PC-9 (cell line): ENCODE results near the gene EDNRB. TPM values are rescaled to one million over a fixed set of nuclear protein-coding genes. Genes with fewer than 3 reads are reported as not detected.

Experiments
- BruUV-seq: library from RNA; stranded (reverse); fragments of 400-500 nt; replicated peaks from 2 replicates; lab custom pipeline; 2021; lab: Mats Ljungman, UMichigan
- CTCF ChIA-PET: fragments of 300-600 bp; sonication (Branson Sonifier 250); formaldehyde crosslinking; loops from one replicate; lab custom pipeline; 2022; ENCODE audit warnings: antibody characterized with exemption; lab: Charles Lee
- POLR2A ChIA-PET: fragments of 300-600 bp; sonication (Branson Sonifier 250); formaldehyde crosslinking; loops from one replicate; lab custom pipeline; 2022; ENCODE audit warnings: antibody characterized with exemption; ENCODE audit not compliant: unreplicated experiment; lab: Charles Lee
- DNase-seq, 2 experiments: peaks; one replicate each; pipeline versions ENCODE4 v3.0.0 to v3.0.0-alpha.2; 2015 to 2022; ENCODE audit warnings: mixed read lengths in 1 of 2
- H2AFZ ChIP-seq: fragments of 200-600 bp; sonication (generic); 2 replicates; pipeline ENCODE4 v1.8.1; 2017; ENCODE audit warnings: antibody characterized with exemption
- H3F3A ChIP-seq: fragments of 200-600 bp; sonication (generic); 2 replicates; pipeline ENCODE4 v1.8.1; 2017; ENCODE audit warnings: antibody characterized with exemption, mild to moderate bottlenecking, low read depth; ENCODE audit not compliant: insufficient read depth
- H3K27ac ChIP-seq: fragments of 200-600 bp; sonication (generic); 2 replicates; pipeline ENCODE4 v1.6.1; 2016; ENCODE audit warnings: mixed run types
- H3K27me3 ChIP-seq: fragments of 200-600 bp; sonication (generic); 2 replicates; pipeline ENCODE4 v1.6.1; 2016; ENCODE audit warnings: low read depth, mixed run types; ENCODE audit not compliant: insufficient read depth
- H3K36me3 ChIP-seq: fragments of 200-600 bp; sonication (generic); 2 replicates; pipeline ENCODE4 v1.6.1; 2016; ENCODE audit warnings: low read depth, mixed run types
- H3K4me1 ChIP-seq: fragments of 200-600 bp; sonication (generic); replicated peaks from 2 replicates; pipeline ENCODE4 v1.6.1; 2016; ENCODE audit warnings: mixed run types; ENCODE audit not compliant: insufficient read depth
- H3K4me2 ChIP-seq: fragments of 200-600 bp; sonication (generic); 2 replicates; pipeline ENCODE4 v1.6.1; 2017; ENCODE audit warnings: mixed run types
- H3K4me3 ChIP-seq: fragments of 200-600 bp; sonication (generic); 2 replicates; pipeline ENCODE4 v1.6.1; 2016; ENCODE audit warnings: mixed run types
- H3K79me2 ChIP-seq: fragments of 200-600 bp; sonication (generic); 2 replicates; pipeline ENCODE4 v1.6.1; 2017; ENCODE audit warnings: low read depth, mixed run types
- H3K9me2 ChIP-seq: fragments of 200-600 bp; sonication (generic); 2 replicates; pipeline ENCODE4 v1.8.1; 2017; ENCODE audit warnings: mild to moderate bottlenecking; ENCODE audit not compliant: insufficient read depth
- H3K9me3 ChIP-seq: fragments of 200-600 bp; sonication (generic); 2 replicates; pipeline ENCODE4 v1.8.1; 2016; ENCODE audit warnings: low read depth; ENCODE audit not compliant: insufficient read depth
- H4K20me1 ChIP-seq: fragments of 200-600 bp; sonication (generic); 2 replicates; pipeline ENCODE4 v1.8.1; 2017; ENCODE audit not compliant: insufficient read depth
- CTCF ChIP-seq: fragments of 200-600 bp; sonication (generic); conservative IDR thresholded peaks from 2 replicates; pipeline ENCODE4 v1.6.1; 2017; ENCODE audit warnings: mixed run types, antibody characterized with exemption, mild to moderate bottlenecking, moderate library complexity
- EZH2 ChIP-seq: fragments of 200-600 bp; sonication (generic); IDR thresholded peaks from 2 replicates; pipeline ENCODE4 v1.8.0; 2017; ENCODE audit warnings: antibody characterized with exemption, low read depth
- intact Hi-C: fragments of 100-400 bp; cut with micrococcal nuclease; formaldehyde crosslinking; loops from one replicate; pipeline ENCODE4 v1.10.0; 2022; ENCODE audit not compliant: unreplicated experiment
- total RNA-seq: library from RNA; stranded (reverse); gene quantifications from 2 replicates; pipeline ENCODE4 v1.2.3, GENCODE V29; 2021

Gene EDNRB
- total RNA-seq, 1 experiment from 2014 or later: not detected

GRCh38 chr13:77908531-77908930, 10.1 kb downstream of the EDNRB start:
- H3K4me3 ChIP-seq: no peak overlapping the region
- no peaks in the 10 kb centered on the region for H3K36me3 ChIP-seq
- intact Hi-C loops: no loop called here
- TF ChIP-seq CTCF: no peak
- TF ChIP-seq EZH2: no peak
- H3K4me2 ChIP-seq: no peak overlapping the region
- no peaks in the 10 kb centered on the region for H3K27me3 ChIP-seq
- no peak for DNase-seq
- no peaks in the 10 kb centered on the region for H3K79me2 ChIP-seq
- H2AFZ ChIP-seq: no peak overlapping the region
- no peaks in the 10 kb centered on the region for H4K20me1 ChIP-seq
- no peaks in the 10 kb centered on the region for H3K9me3 ChIP-seq
- H3F3A ChIP-seq: no peaks in the 10 kb centered on the region
- no peaks in the 10 kb centered on the region for H3K4me1 ChIP-seq
- ChIA-PET POLR2A (no interaction called here), CTCF (interaction anchor here (0.7 kb wide), 1 partner anchor 62 kb away, joined by 8 read pairs; no protein-coding TSS in a partner anchor)
- H3K27ac ChIP-seq: no peak overlapping the region
- no peaks in the 10 kb centered on the region for H3K9me2 ChIP-seq
- no TSS peak for BruUV-seq

- no TSS peak for BruUV-seq
- no peaks in the 10 kb centered on the region for H3F3A ChIP-seq
- ChIA-PET POLR2A (no interaction called here), CTCF (interaction anchor here (0.7 kb wide), 1 partner anchor 62 kb away, joined by 8 read pairs; no protein-coding TSS in a partner anchor)
- no peak for DNase-seq
- peaks cover 1% of the 10 kb centered on the region; the same call in 1 of the 2 replicates for H3K9me3 ChIP-seq
- no peaks in the 10 kb centered on the region for H3K9me2 ChIP-seq
- H3K4me3 ChIP-seq: no peak overlapping the region
- no peak overlapping the region for H3K27ac ChIP-seq
- intact Hi-C loops: no loop called here
- no peaks in the 10 kb centered on the region for H3K4me1 ChIP-seq
- no peaks in the 10 kb centered on the region for H4K20me1 ChIP-seq
- no peaks in the 10 kb centered on the region for H3K79me2 ChIP-seq
- TF ChIP-seq CTCF (no peak), EZH2 (no peak)
- no peaks in the 10 kb centered on the region for H3K27me3 ChIP-seq
- H3K4me2 ChIP-seq: no peak overlapping the region
- H2AFZ ChIP-seq: no peak overlapping the region
- H3K36me3 ChIP-seq: no peaks in the 10 kb centered on the region
Observed at GRCh38 chr13:77907666-77908341, 10.8 kb downstream of the EDNRB start.

GRCh38 chr13:77904031-77904430, 14.6 kb downstream of the EDNRB start:
- Histone ChIP-seq H3K9me2 (no peaks in the 10 kb centered on the region; the same call in 1 of the 2 replicates), H3K4me2 (no peak overlapping the region), H3K27ac (no peak overlapping the region), H3K9me3 (peaks cover 4% of the 10 kb centered on the region; the same call in 1 of the 2 replicates), H4K20me1 (no peaks in the 10 kb centered on the region), H3K4me1 (no peaks in the 10 kb centered on the region), H2AFZ (no peak overlapping the region), H3F3A (no peaks in the 10 kb centered on the region), H3K27me3 (no peaks in the 10 kb centered on the region), H3K4me3 (no peak overlapping the region), H3K79me2 (no peaks in the 10 kb centered on the region), H3K36me3 (no peaks in the 10 kb centered on the region)
- no peak for DNase-seq
- ChIA-PET POLR2A (no interaction called here), CTCF (no interaction called here)
- TF ChIP-seq CTCF: no peak
- no peak for TF ChIP-seq EZH2
- BruUV-seq: no TSS peak
- intact Hi-C loops: no loop called here
